SU-DHL-6 (cell line): ENCODE measurements around the gene PELI3.

Source experiments
- H2AFZ ChIP-seq: fragments of 200-600 bp; sonication (generic); 2 replicates; pipeline ENCODE4 v1.6.1; 2014; ENCODE audit warnings: low read depth, mild to moderate bottlenecking, moderate library complexity, mixed read lengths, antibody characterized with exemption, low read length; ENCODE audit not compliant: severe bottlenecking
- H3F3A ChIP-seq: fragments of 200-600 bp; shearing (Covaris generic); 2 replicates; pipeline ENCODE4 v1.6.0; 2016; ENCODE audit warnings: antibody characterized with exemption, mild to moderate bottlenecking; ENCODE audit not compliant: insufficient read depth
- H3K27ac ChIP-seq: fragments of 200-600 bp; sonication (generic); 2 replicates; pipeline ENCODE4 v1.5.1; 2016; ENCODE audit warnings: low read depth, mild to moderate bottlenecking, low read length, moderate library complexity, mixed read lengths
- H3K27me3 ChIP-seq: fragments of 200-600 bp; sonication (generic), shearing (Covaris generic); 2 replicates; pipeline ENCODE4 v1.6.0; 2014; ENCODE audit warnings: mild to moderate bottlenecking, low read length
- H3K36me3 ChIP-seq: fragments of 200-600 bp; sonication (generic); 2 replicates; pipeline ENCODE4 v1.6.1; 2014; ENCODE audit warnings: mild to moderate bottlenecking, low read length, mixed read lengths
- H3K4me2 ChIP-seq: fragments of 300-600, 200-600 bp; shearing (Covaris generic), sonication (generic); 2 replicates; pipeline ENCODE4 v1.6.0; 2014; ENCODE audit warnings: low read length, low read depth, mild to moderate bottlenecking; ENCODE audit not compliant: poor library complexity, severe bottlenecking
- H3K4me3 ChIP-seq: fragments of 200-600 bp; sonication (generic); 2 replicates; pipeline ENCODE4 v1.5.1; 2014; ENCODE audit warnings: antibody characterized with exemption, low read length, mild to moderate bottlenecking, mixed read lengths; ENCODE audit not compliant: insufficient read depth, poor library complexity, severe bottlenecking
- H3K79me2 ChIP-seq: fragments of 200-600 bp; sonication (generic); 2 replicates; pipeline ENCODE4 v1.6.1; 2014; ENCODE audit warnings: mild to moderate bottlenecking, low read length, moderate library complexity; ENCODE audit not compliant: insufficient read depth
- H3K9ac ChIP-seq: fragments of 200-600 bp; sonication (generic); 2 replicates; pipeline ENCODE4 v1.7.0; 2014; ENCODE audit warnings: mild to moderate bottlenecking, low read length
- H3K9me2 ChIP-seq: fragments of 200-600 bp; sonication (generic); replicated peaks from 2 replicates; pipeline ENCODE4 v1.6.1; 2014; ENCODE audit warnings: low read length; ENCODE audit not compliant: insufficient read depth
- H3K9me3 ChIP-seq: fragments of 200-600 bp; sonication (generic); 2 replicates; pipeline ENCODE4 v1.6.1; 2014; ENCODE audit warnings: low read length, mixed read lengths; ENCODE audit not compliant: insufficient read depth
- H4K20me1 ChIP-seq: fragments of 200-600 bp; sonication (generic); 2 replicates; pipeline ENCODE4 v1.6.1; 2014; ENCODE audit warnings: low read depth, mild to moderate bottlenecking, antibody characterized with exemption, low read length, moderate library complexity, mixed read lengths
- EZH2phosphoT487 ChIP-seq: fragments of 200-600 bp; sonication (generic), shearing (Covaris generic); conservative IDR thresholded peaks from 2 replicates; pipeline ENCODE4 v1.6.1; 2018; ENCODE audit warnings: mild to moderate bottlenecking, antibody characterized with exemption, low read length, moderate library complexity, mixed read lengths
- TF ChIP-seq, protein P1 (sequence below): fragments of 200-600 bp; sonication (generic); IDR thresholded peaks from one replicate; pipeline ENCODE4 v1.5.1; 2017; ENCODE audit warnings: antibody characterized with exemption, mild to moderate bottlenecking, low read length, moderate library complexity; ENCODE audit not compliant: insufficient read depth, poor library complexity, severe bottlenecking

The PELI3 gene

DNA sequence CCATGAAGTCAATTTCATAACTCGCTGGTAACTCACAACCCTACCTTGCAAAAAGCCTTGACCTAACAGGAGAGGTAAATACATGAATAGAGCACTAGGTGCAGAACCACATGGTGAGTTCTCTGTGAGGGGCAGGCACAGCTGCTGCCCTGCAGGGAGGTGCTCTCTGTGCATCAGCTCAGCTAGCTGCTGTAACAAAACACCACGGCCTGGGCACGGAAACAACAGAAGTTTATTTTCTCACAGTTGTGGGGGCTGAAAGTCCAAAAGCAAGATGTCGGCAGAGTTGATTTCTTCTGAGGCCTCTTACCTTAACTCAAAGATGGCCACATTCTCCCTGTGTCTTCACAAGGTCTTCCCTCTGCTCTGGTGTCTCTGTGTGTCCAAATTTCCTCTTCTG, 15.0 kb upstream of the PELI3 start:
- Histone ChIP-seq H3K4me3 (no peak overlapping the region), H3K9me2 (no peaks in the 10 kb centered on the region), H4K20me1 (no peaks in the 10 kb centered on the region), H3K27me3 (no peaks in the 10 kb centered on the region), H3K9me3 (no peaks in the 10 kb centered on the region), H3K9ac (no peak overlapping the region), H3K4me2 (no peak overlapping the region), H3K79me2 (no peaks in the 10 kb centered on the region), H3F3A (no peaks in the 10 kb centered on the region), H2AFZ (no peak overlapping the region), H3K36me3 (no peaks in the 10 kb centered on the region), H3K27ac (no peak overlapping the region)
- TF ChIP-seq, protein P1, sequence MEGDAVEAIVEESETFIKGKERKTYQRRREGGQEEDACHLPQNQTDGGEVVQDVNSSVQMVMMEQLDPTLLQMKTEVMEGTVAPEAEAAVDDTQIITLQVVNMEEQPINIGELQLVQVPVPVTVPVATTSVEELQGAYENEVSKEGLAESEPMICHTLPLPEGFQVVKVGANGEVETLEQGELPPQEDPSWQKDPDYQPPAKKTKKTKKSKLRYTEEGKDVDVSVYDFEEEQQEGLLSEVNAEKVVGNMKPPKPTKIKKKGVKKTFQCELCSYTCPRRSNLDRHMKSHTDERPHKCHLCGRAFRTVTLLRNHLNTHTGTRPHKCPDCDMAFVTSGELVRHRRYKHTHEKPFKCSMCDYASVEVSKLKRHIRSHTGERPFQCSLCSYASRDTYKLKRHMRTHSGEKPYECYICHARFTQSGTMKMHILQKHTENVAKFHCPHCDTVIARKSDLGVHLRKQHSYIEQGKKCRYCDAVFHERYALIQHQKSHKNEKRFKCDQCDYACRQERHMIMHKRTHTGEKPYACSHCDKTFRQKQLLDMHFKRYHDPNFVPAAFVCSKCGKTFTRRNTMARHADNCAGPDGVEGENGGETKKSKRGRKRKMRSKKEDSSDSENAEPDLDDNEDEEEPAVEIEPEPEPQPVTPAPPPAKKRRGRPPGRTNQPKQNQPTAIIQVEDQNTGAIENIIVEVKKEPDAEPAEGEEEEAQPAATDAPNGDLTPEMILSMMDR = no peak
- no peak for TF ChIP-seq EZH2phosphoT487

DNA sequence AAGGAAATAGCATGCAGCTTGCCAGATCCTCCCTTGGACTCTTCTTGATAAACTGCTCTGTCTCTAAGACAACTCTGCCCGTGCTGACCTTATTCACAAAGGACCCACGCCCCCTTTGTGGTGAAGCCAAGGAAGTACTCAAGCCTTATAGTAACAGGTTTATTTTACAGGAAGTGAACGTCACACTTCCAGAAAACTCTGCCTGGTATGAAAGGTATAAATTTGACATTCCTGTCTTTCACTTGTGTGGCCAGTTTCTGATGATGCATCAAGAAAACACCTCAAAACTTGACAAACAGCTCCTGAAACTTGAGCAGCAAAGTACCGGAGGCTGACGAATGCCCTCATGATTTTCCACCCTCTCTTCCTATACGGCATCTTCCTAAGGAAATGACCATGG, 12.5 kb upstream of the PELI3 start:
- Histone ChIP-seq H2AFZ (no peak overlapping the region), H3K9ac (no peak overlapping the region), H3K79me2 (no peaks in the 10 kb centered on the region), H3K27ac (no peak overlapping the region), H3K27me3 (no peaks in the 10 kb centered on the region), H4K20me1 (no peaks in the 10 kb centered on the region), H3K4me2 (no peak overlapping the region), H3F3A (no peaks in the 10 kb centered on the region), H3K36me3 (no peaks in the 10 kb centered on the region), H3K9me2 (no peaks in the 10 kb centered on the region), H3K9me3 (no peaks in the 10 kb centered on the region), H3K4me3 (no peak overlapping the region)
- no peak for TF ChIP-seq EZH2phosphoT487
- TF ChIP-seq, protein P1 = no peak

DNA sequence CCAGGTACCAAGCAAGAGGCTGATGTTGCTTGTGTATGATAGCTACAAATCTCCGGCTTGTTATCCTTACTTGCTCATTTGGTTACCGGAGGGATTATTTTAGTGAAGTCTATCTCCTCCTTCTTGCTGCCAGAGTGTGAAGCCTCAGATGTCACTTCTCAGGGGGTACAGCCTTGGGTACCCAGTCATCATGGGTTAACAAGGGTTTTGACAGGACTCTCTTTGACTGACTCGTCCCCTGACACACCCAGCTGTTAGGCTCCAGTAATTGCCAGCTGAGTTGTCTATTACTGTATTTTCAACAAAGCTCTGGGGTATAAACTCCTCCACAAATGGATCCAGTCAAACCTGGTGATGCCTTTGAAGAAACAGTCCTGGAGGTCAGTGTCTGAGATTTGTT, 11.9 kb upstream of the PELI3 start:
- no peak overlapping the region for H3K4me2 ChIP-seq
- H3K4me3 ChIP-seq = no peak overlapping the region
- H3F3A ChIP-seq = no peaks in the 10 kb centered on the region
- H3K36me3 ChIP-seq = no peaks in the 10 kb centered on the region
- no peak for TF ChIP-seq EZH2phosphoT487
- TF ChIP-seq, protein P1 = no peak
- no peaks in the 10 kb centered on the region for H3K79me2 ChIP-seq
- no peaks in the 10 kb centered on the region for H3K9me2 ChIP-seq
- no peak overlapping the region for H2AFZ ChIP-seq
- no peaks in the 10 kb centered on the region for H3K27me3 ChIP-seq
- no peaks in the 10 kb centered on the region for H4K20me1 ChIP-seq
- H3K27ac ChIP-seq = no peak overlapping the region
- H3K9ac ChIP-seq = no peak overlapping the region
- no peaks in the 10 kb centered on the region for H3K9me3 ChIP-seq
